Measurements from ENCODE around the gene PFN3. TPM values are rescaled to one million over a fixed set of nuclear protein-coding genes. Genes with fewer than 3 reads are reported as not detected.

PFN3 gene
- total RNA-seq, 1 donor from 2014 or later, result not detected

DNA sequence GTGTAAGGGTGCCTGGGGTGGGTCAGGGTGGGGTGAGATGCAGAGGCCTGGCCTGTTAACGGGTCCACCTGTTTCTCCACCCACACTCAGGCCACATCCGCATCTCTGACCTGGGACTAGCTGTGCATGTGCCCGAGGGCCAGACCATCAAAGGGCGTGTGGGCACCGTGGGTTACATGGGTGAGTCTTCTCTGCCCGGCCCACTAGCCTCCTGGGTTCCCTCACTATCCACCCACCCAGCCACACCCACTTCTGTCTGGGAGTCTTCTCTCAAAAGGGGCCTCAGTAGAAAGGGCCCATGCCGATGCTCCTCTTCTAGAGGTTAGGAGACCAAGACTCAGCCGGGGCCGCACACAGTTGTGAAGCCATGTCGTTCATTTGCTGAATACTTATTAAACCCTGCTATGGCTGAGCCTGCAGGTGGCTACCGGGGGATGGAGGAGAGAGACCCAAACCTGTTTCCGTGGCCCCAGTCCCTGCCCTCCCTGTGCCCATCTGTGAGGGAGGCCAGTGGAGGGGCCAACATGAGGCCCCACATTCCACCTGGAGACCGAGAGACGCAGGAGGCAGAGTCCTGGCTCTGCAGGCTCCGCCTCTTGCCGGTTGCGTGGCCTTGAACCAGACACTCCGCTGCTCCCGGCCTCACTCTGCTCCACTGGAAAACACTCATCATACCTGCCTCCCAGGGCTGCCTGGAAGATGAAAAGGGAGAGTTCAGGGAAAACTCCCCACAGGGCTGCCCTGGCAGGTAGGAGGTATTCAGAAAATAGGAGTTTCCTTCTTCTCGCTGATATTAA, 34.7 kb upstream of the PFN3 start:
- Histone ChIP-seq H3K4me1 (ENCODE audit: insufficient read depth, low read length) (no peaks in the 10 kb centered on the region), H2AFZ (ENCODE audit: low read depth, low read length) (no peak overlapping the region), H3K9ac (ENCODE audit: low read length) (no peak overlapping the region), H3K27me3 (ENCODE audit: insufficient read depth, low read length) (no peaks in the 10 kb centered on the region), H3K4me3 (ENCODE audit: insufficient read depth, low read depth, low read length) (no peak overlapping the region), H3K27ac (ENCODE audit: low read depth, low read length) (no peak overlapping the region), H4K20me1 (ENCODE audit: insufficient read depth, low read length) (peaks cover 12% of the 10 kb centered on the region), H3K36me3 (ENCODE audit: insufficient read depth, low read length) (peaks cover 4% of the 10 kb centered on the region), H3K4me2 (ENCODE audit: low read length) (no peak overlapping the region), H3K79me2 (ENCODE audit: insufficient read depth, low read length) (peaks cover 5% of the 10 kb centered on the region), H3K9me3 (ENCODE audit: insufficient read depth, low read depth, low read length) (no peaks in the 10 kb centered on the region)
- H3K9me3 Mint-ChIP-seq (ENCODE audit: unreplicated experiment), result peaks cover 1% of the 10 kb centered on the region
- DNase-seq (ENCODE audit: low read depth), result no peak
- H3K27ac Mint-ChIP-seq (ENCODE audit: unreplicated experiment), result no peak overlapping the region
- H3K36me3 Mint-ChIP-seq (ENCODE audit: low read depth, unreplicated experiment), result peaks cover 18% of the 10 kb centered on the region
- H3K4me1 Mint-ChIP-seq (ENCODE audit: low read depth, unreplicated experiment), result no peaks in the 10 kb centered on the region
- no peaks in the 10 kb centered on the region for H3K27me3 Mint-ChIP-seq (ENCODE audit: low read depth, unreplicated experiment)
- TF ChIP-seq CTCF (IDR thresholded peaks at IDR 0.05; ENCODE audit: insufficient read depth, low read depth, low read length), result no peak
- TF ChIP-seq EZH2 (IDR thresholded peaks at IDR 0.05; ENCODE audit: insufficient read depth, low read length), result no peak
- FAIRE-seq, result no peak
- no peak overlapping the region for H3K4me3 Mint-ChIP-seq (ENCODE audit: unreplicated experiment)

DNA sequence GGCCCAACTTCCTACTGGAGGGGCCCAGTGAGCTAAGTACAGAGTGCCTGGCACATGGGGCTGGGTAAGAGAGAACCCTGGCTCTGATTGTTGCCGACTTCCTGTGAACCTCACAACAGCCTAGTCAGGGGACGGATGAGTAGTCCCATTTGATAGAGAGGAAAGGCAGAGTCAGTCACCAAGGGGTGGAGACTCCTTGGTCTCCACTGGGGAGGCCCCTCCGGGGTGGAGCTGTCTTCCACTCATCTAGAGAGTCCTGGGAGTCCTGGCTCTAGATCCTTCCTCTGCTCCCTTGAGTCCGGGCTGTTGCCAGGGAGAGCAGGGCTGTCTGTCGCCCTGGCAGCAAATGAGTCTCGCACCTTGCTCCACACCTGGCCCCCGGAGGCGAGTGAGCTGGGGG, 34.0 kb upstream of the PFN3 start:
- no peak for FAIRE-seq
- H3K36me3 Mint-ChIP-seq (ENCODE audit: low read depth, unreplicated experiment), result peaks cover 15% of the 10 kb centered on the region
- peaks cover 4% of the 10 kb centered on the region for H3K36me3 ChIP-seq (ENCODE audit: insufficient read depth, low read length)

More for the DNA sequence above, 34.0 kb upstream of the PFN3 start:
- H3K79me2 ChIP-seq (ENCODE audit: insufficient read depth, low read length), result peaks cover 11% of the 10 kb centered on the region
- no peaks in the 10 kb centered on the region for H3K27me3 ChIP-seq (ENCODE audit: insufficient read depth, low read length)
- H4K20me1 ChIP-seq (ENCODE audit: insufficient read depth, low read length), result peaks cover 20% of the 10 kb centered on the region
- no peak overlapping the region for H3K27ac ChIP-seq (ENCODE audit: low read depth, low read length)
- peaks cover 3% of the 10 kb centered on the region for H3K4me1 Mint-ChIP-seq (ENCODE audit: low read depth, unreplicated experiment)
- peaks cover 1% of the 10 kb centered on the region for H3K9me3 Mint-ChIP-seq (ENCODE audit: unreplicated experiment)
- no peak overlapping the region for H3K27ac Mint-ChIP-seq (ENCODE audit: unreplicated experiment)
- H2AFZ ChIP-seq (ENCODE audit: low read depth, low read length), result no peak overlapping the region
- no peaks in the 10 kb centered on the region for H3K27me3 Mint-ChIP-seq (ENCODE audit: low read depth, unreplicated experiment)
- DNase-seq (ENCODE audit: low read depth), result no peak
- no peak overlapping the region for H3K4me3 Mint-ChIP-seq (ENCODE audit: unreplicated experiment)
- no peak overlapping the region for H3K4me2 ChIP-seq (ENCODE audit: low read length)
- H3K9me3 ChIP-seq (ENCODE audit: insufficient read depth, low read depth, low read length), result no peaks in the 10 kb centered on the region
- no peak overlapping the region for H3K9ac ChIP-seq (ENCODE audit: low read length)
- TF ChIP-seq EZH2 (IDR thresholded peaks at IDR 0.05; ENCODE audit: insufficient read depth, low read length) (no peak), CTCF (IDR thresholded peaks at IDR 0.05; ENCODE audit: insufficient read depth, low read depth, low read length) (no peak)
- H3K4me3 ChIP-seq (ENCODE audit: insufficient read depth, low read depth, low read length), result no peak overlapping the region
- H3K4me1 ChIP-seq (ENCODE audit: insufficient read depth, low read length), result no peaks in the 10 kb centered on the region

All from astrocyte (in vitro differentiated cells and primary cell).